VCaP (cell line): Measurements from ENCODE around the gene ACO2.
"Not testable (repeated sequence)": the region's sequence is repeated elsewhere in the genome, so short reads cannot be mapped to it uniquely, and the experiment has no call there.

Source experiments
- H3K27ac ChIP-seq: fragments of 450-650 bp; 2 replicates; pipeline ENCODE4 v1.5.1; 2017
- TF ChIP-seq, protein P1 (sequence below): fragments of 450-650 bp; conservative IDR thresholded peaks from 2 replicates; pipeline ENCODE4 v1.5.1; 2017; ENCODE audit warnings: mild to moderate bottlenecking, moderate library complexity

Gene ACO2

GRCh38 chr22:41565403-41566054 is 96.6 kb downstream of the ACO2 start:
- TF ChIP-seq, protein P1, sequence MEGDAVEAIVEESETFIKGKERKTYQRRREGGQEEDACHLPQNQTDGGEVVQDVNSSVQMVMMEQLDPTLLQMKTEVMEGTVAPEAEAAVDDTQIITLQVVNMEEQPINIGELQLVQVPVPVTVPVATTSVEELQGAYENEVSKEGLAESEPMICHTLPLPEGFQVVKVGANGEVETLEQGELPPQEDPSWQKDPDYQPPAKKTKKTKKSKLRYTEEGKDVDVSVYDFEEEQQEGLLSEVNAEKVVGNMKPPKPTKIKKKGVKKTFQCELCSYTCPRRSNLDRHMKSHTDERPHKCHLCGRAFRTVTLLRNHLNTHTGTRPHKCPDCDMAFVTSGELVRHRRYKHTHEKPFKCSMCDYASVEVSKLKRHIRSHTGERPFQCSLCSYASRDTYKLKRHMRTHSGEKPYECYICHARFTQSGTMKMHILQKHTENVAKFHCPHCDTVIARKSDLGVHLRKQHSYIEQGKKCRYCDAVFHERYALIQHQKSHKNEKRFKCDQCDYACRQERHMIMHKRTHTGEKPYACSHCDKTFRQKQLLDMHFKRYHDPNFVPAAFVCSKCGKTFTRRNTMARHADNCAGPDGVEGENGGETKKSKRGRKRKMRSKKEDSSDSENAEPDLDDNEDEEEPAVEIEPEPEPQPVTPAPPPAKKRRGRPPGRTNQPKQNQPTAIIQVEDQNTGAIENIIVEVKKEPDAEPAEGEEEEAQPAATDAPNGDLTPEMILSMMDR, result no peak
- H3K27ac ChIP-seq, result no peak overlapping the region

DNA sequence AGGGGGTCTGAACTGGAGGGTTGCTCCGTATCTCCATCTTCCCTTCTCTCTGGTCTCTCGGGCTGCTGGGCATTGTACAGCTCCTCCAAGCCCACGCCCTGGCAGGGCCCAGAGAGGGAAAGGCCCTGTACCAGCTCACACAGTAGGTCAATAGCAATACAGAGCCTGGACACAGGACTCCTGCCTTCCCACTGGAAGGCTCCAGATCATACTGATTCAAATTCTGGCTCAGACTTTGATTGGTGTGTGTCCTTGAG is 98.5 kb downstream of the ACO2 start:
- no peak overlapping the region for H3K27ac ChIP-seq
- TF ChIP-seq, protein P1, result no peak

DNA sequence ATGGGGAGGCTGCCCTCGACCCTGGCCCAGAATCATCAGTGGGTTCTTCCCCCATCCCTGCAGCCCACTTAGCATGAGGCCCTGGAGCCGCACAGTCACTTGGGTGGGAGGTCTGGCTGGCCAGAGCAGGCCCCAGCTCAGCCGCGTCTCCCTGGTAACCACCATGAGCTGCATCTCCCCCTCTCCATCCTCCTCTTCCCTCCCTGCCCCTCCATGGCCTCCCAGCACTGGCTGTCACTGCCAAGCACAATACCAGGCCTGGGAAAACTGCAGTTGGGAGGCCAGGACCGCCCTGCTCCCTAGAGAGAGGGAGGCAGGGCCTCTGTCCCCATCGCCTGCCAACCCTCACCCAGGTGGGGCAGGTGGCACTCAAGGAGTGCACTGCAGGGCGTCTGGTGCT is 99.9 kb downstream of the ACO2 start:
- no peak overlapping the region for H3K27ac ChIP-seq
- TF ChIP-seq, protein P1, result no peak

GRCh38 chr22:41570221-41570620 is 101.3 kb downstream of the ACO2 start:
- TF ChIP-seq, protein P1, result no peak

GRCh38 chr22:41571786-41572185 is 102.9 kb downstream of the ACO2 start:
- TF ChIP-seq, protein P1, result no peak
- no peak overlapping the region for H3K27ac ChIP-seq

More at GRCh38 chr22:41570221-41570620, 101.3 kb downstream of the ACO2 start:
- no peak overlapping the region for H3K27ac ChIP-seq

DNA sequence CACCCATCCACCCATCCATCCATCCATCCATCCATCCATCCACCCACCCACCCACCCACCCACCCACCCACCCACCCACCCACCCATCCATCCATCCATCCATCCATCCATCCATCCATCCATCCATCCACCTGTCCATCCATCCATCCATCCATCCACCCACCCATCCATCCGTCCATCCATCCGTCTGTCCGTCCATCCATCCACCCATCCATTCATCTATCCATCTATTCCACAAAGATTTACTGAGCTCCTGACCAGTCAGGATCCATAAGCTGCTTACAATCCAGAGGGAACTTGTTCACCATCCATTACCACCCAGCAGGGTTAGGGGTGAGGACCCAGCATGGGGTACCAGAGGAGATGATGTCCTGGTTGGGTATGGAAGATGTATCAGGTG is 103.4 kb downstream of the ACO2 start:
- H3K27ac ChIP-seq, result not testable (repeated sequence)

DNA sequence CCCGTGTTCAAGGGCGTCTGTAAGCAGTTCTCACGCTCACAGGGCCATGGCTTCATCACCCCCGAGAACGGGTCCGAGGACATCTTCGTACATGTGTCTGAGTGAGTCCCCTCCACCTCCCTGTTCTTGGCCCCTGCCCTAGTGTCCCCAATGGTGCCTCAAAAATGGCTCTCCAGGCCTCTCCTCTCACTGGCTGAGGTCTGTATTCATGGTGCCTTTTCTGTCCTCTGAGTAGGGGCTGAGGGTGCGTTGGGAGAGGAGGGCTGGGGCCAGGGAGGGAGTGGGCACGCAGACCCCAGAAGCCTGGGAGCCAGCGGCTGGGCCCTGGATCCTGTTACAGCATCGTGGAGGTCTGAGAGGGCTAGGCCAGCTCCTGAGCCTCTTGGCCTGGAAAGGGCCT is 104.8 kb downstream of the ACO2 start:
- no peak overlapping the region for H3K27ac ChIP-seq
- TF ChIP-seq, protein P1, result no peak

GRCh38 chr22:41574847-41575381 is 106.0 kb downstream of the ACO2 start:
- TF ChIP-seq, protein P1, result no peak
- H3K27ac ChIP-seq, result no peak overlapping the region
